CD8-positive, alpha-beta memory T cell (primary cell): Measurements from ENCODE around the gene STARD13. TPM values are rescaled to one million over a fixed set of nuclear protein-coding genes. Genes with fewer than 3 reads are reported as not detected.
"Not testable (repeated sequence)": the region's sequence is repeated elsewhere in the genome, so short reads cannot be mapped to it uniquely, and the experiment has no call there.

Source experiments
- CTCF ChIA-PET: fragments of 350-600 bp; sonication (Branson Sonifier 250); formaldehyde crosslinking; loops from one replicate; lab custom pipeline; 2021; ENCODE audit warnings: antibody characterized with exemption; lab: Charles Lee
- POLR2A ChIA-PET: fragments of 350-600 bp; sonication (Branson Sonifier 250); formaldehyde crosslinking; loops from one replicate; lab custom pipeline; 2021; ENCODE audit warnings: antibody characterized with exemption; lab: Charles Lee
- DNase-seq, 5 donors: peaks; one replicate each; pipeline versions ENCODE4 v3.0.0 to v3.0.0-alpha.2; 2020 to 2022; ENCODE audit warnings: mixed read lengths in 1 of 5
- H3K27ac ChIP-seq: one replicate; pipeline ENCODE4 v1.7.0; 2013; ENCODE audit warnings: low read depth, mild to moderate bottlenecking, low read length, moderate library complexity
- H3K27me3 ChIP-seq: 2 replicates; pipeline ENCODE4 v1.7.0; 2013; ENCODE audit warnings: low read length, mild to moderate bottlenecking; ENCODE audit not compliant: insufficient read depth, poor library complexity, severe bottlenecking
- H3K36me3 ChIP-seq: 2 replicates; pipeline ENCODE4 v1.7.0; 2013; ENCODE audit warnings: mild to moderate bottlenecking, low read length, moderate library complexity; ENCODE audit not compliant: insufficient read depth
- H3K4me1 ChIP-seq: 2 replicates; pipeline ENCODE4 v1.7.0; 2013; ENCODE audit warnings: mild to moderate bottlenecking, low read length, moderate library complexity; ENCODE audit not compliant: insufficient read depth
- H3K4me3 ChIP-seq: 2 replicates; pipeline ENCODE4 v1.7.0; 2013; ENCODE audit warnings: mild to moderate bottlenecking, low read length
- H3K9me3 ChIP-seq: 2 replicates; pipeline ENCODE4 v1.7.0; 2013; ENCODE audit warnings: mild to moderate bottlenecking, low read length
- H3K27ac Mint-ChIP-seq, 8 donors: one replicate each; pipeline ENCODE4 v1.8.0; 2020 to 2021; ENCODE audit warnings: mixed read lengths in 8 of 8, mild to moderate bottlenecking in 6 of 8, inconsistent platforms in 3 of 8, moderate library complexity in 3 of 8
- H3K27me3 Mint-ChIP-seq, 2 donors: one replicate each; pipeline ENCODE4 v1.8.0; 2020 to 2021; ENCODE audit warnings: mixed read lengths in 2 of 2, mild to moderate bottlenecking in 1 of 2, moderate library complexity in 1 of 2
- H3K36me3 Mint-ChIP-seq, 3 donors: one replicate each; pipeline ENCODE4 v1.8.0; 2020 to 2021; ENCODE audit warnings: mixed read lengths in 3 of 3, inconsistent platforms in 1 of 3, mild to moderate bottlenecking in 1 of 3
- H3K4me1 Mint-ChIP-seq, 3 donors: one replicate each; pipeline ENCODE4 v1.8.0; 2020 to 2021; ENCODE audit warnings: mixed read lengths in 3 of 3, inconsistent platforms in 1 of 3, mild to moderate bottlenecking in 1 of 3
- H3K4me3 Mint-ChIP-seq, 7 donors: one replicate each; pipeline ENCODE4 v1.8.0; 2020 to 2021; ENCODE audit warnings: mixed read lengths in 7 of 7, mild to moderate bottlenecking in 6 of 7, moderate library complexity in 4 of 7, inconsistent platforms in 2 of 7
- H3K9me3 Mint-ChIP-seq, 5 donors: one replicate each; pipeline ENCODE4 v1.8.0; 2020 to 2022; ENCODE audit warnings: mixed read lengths in 5 of 5, mild to moderate bottlenecking in 3 of 5, moderate library complexity in 2 of 5, inconsistent platforms in 1 of 5
- polyA plus RNA-seq: library from polyadenylated mRNA; unstranded; fragments of 300-500 nt; fragmentation: Illumina TruSeq; gene quantifications from one replicate; pipeline ENCODE4 v1.2.3, GENCODE V29; 2021
- total RNA-seq, 2 experiments: library from RNA; stranded (reverse); gene quantifications; one replicate each; pipeline ENCODE4 v1.2.3, GENCODE V29; 2021

The STARD13 gene
- total and polyA plus RNA-seq, 3 experiments from 2014 or later: 0.40 to 0.48 TPM; not detected in 1

DNA sequence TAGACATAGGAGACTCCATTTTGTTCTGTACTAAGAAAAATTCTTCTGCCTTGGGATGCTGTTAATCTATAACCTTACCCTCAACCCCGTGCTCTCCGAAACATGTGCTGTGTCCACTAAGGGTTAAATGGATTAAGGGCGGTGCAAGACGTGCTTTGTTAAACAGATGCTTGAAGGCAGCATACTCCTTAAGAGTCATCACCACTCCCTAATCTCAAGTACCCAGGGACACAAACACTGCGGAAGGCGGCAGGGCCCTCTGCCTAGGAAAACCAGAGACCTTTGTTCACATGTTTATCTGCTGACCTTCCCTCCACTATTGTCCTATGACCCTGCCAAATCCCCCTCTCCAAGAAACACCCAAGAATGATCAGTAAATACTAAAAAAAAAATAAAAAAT, 43.2 kb downstream of the STARD13 start:
- H3K36me3 Mint-ChIP-seq, H3K9me3 Mint-ChIP-seq, H3K36me3 ChIP-seq, H3K27ac ChIP-seq, H3K4me3 ChIP-seq, DNase-seq, H3K4me1 Mint-ChIP-seq, POLR2A ChIA-PET, H3K27me3 ChIP-seq, H3K27ac Mint-ChIP-seq, CTCF ChIA-PET, H3K9me3 ChIP-seq, H3K4me3 Mint-ChIP-seq, H3K4me1 ChIP-seq: not testable (repeated sequence)
- peaks cover 10 to 23% of the 10 kb centered on the region in 2 donors for H3K27me3 Mint-ChIP-seq

DNA sequence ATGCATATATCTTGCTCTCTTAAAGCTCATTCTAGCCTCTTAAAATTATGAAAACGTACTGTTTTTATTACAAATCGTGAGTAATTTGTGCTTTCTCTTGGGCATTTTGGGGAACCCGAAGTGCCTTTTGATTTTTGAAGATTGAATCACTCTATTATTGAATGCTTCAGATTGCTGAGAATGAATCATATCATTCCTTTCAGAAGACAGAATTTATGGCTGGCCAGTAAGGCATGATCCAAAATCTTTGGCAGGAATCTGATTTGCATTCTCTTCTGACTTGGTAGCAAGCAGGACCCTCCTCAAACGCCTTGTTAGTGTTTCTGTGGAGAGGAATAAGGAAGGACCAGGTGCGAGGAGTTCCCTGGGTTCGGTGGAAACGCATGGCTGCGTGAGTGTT, 49.5 kb downstream of the STARD13 start:
- no peak overlapping the region for H3K27ac Mint-ChIP-seq
- H3K27ac ChIP-seq: no peak overlapping the region
- peaks cover 1% of the 10 kb centered on the region for H3K27me3 ChIP-seq
- DNase-seq: no peak
- H3K4me3 ChIP-seq: no peak overlapping the region
- H3K4me1 Mint-ChIP-seq: no peaks in the 10 kb centered on the region
- H3K36me3 Mint-ChIP-seq: peaks cover 0 to 3% (median 2%) of the 10 kb centered on the region in 3 donors
- no peaks in the 10 kb centered on the region for H3K9me3 ChIP-seq
- H3K27me3 Mint-ChIP-seq: peaks cover 8 to 10% of the 10 kb centered on the region in 2 donors
- POLR2A ChIA-PET: no interaction called here
- no peaks in the 10 kb centered on the region for H3K4me1 ChIP-seq
- no peaks in the 10 kb centered on the region for H3K36me3 ChIP-seq
- H3K9me3 Mint-ChIP-seq: peaks cover 0 to 11% (median 9%) of the 10 kb centered on the region in 5 donors
- CTCF ChIA-PET: no interaction called here
- H3K4me3 Mint-ChIP-seq: no peak overlapping the region

DNA sequence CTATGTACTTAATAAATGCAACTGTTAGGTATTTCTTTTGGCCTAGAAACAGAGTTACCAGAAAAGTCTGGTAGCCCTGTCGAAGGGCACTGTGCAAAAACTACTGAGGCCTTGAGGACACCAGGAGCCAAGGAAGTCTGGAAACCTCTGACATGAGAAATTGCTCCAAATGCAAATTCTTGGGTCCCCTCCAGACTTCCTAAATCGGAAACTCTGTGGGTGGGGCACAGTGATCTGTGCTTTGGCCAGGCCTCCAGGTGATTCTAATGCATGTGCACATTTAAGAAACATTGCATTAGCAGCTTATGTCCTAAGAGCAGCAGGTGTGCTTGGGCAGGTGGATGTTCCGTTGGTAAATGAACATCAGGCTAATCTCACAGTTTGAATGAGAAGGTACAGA, 50.0 kb downstream of the STARD13 start:
- Histone ChIP-seq H3K4me3 (no peak overlapping the region), H3K27me3 (no peaks in the 10 kb centered on the region), H3K4me1 (no peaks in the 10 kb centered on the region), H3K27ac (no peak overlapping the region), H3K9me3 (no peaks in the 10 kb centered on the region), H3K36me3 (no peaks in the 10 kb centered on the region)
- ChIA-PET POLR2A (no interaction called here), CTCF (no interaction called here)
- Mint-ChIP-seq H3K36me3 (peaks cover 0 to 3% (median 2%) of the 10 kb centered on the region in 3 donors), H3K4me1 (no peaks in the 10 kb centered on the region), H3K4me3 (no peak overlapping the region), H3K9me3 (peaks cover 0 to 11% (median 9%) of the 10 kb centered on the region in 5 donors), H3K27me3 (peaks cover 8 to 10% of the 10 kb centered on the region in 2 donors), H3K27ac (no peak overlapping the region)
- no peak for DNase-seq

DNA sequence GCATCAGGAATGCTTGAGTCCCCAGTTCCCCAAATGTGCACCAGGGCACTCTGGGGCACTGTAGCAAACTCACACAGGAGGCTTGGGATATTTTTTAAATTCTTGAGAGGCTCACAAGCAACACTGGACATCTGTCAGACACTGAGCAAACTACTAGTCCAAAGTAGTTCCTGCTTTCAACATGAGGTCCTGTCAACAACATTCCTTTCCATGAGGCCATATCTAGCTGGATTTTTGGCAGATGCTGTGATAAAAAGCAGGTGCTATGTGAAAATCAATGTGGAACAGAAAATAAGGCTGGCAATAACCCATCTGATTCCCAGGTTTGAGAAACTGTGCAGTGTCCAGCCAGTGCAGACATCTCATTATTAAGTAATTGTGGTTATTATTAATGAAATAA, 50.5 kb downstream of the STARD13 start:
- Mint-ChIP-seq H3K4me3 (no peak overlapping the region), H3K4me1 (no peaks in the 10 kb centered on the region), H3K36me3 (peaks cover 0 to 3% (median 2%) of the 10 kb centered on the region in 3 donors), H3K9me3 (peaks cover 0 to 11% (median 9%) of the 10 kb centered on the region in 5 donors), H3K27me3 (peaks cover 8 to 9% of the 10 kb centered on the region in 2 donors), H3K27ac (no peak overlapping the region)
- Histone ChIP-seq H3K36me3 (no peaks in the 10 kb centered on the region), H3K4me1 (no peaks in the 10 kb centered on the region), H3K4me3 (no peak overlapping the region), H3K27ac (no peak overlapping the region), H3K27me3 (no peaks in the 10 kb centered on the region), H3K9me3 (no peaks in the 10 kb centered on the region)
- CTCF ChIA-PET: no interaction called here
- POLR2A ChIA-PET: no interaction called here
- no peak for DNase-seq

DNA sequence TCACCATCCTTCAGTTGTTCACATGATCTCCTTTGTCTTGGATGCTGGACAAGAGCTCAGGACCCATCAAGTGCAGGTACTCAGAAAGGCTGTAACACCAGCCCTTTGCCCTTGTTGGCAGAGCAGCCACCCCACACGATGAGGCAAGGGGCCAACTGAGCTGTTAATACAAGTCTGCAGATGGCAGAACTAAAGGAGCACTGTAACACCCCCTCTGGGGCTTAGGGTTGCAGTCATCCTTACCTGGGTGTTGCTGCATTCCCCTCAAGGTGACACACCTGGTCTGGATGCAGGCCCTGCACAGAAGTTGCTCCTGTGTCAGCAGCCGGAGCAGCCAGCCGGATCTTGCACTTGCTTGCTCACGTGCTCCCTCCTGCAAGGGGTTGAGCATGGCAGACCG, 52.0 kb downstream of the STARD13 start:
- H3K4me1 Mint-ChIP-seq: peaks cover 2 to 3% (median 2%) of the 10 kb centered on the region in 3 donors
- Histone ChIP-seq H3K27ac (no peak overlapping the region), H3K36me3 (no peaks in the 10 kb centered on the region), H3K27me3 (no peaks in the 10 kb centered on the region), H3K9me3 (no peaks in the 10 kb centered on the region), H3K4me3 (no peak overlapping the region), H3K4me1 (no peaks in the 10 kb centered on the region)
- peaks cover 0 to 3% (median 2%) of the 10 kb centered on the region in 3 donors for H3K36me3 Mint-ChIP-seq
- H3K9me3 Mint-ChIP-seq: peaks cover 0 to 11% (median 9%) of the 10 kb centered on the region in 5 donors
- H3K27ac Mint-ChIP-seq: no peak overlapping the region
- CTCF ChIA-PET: interaction anchor here (0.7 kb wide), 1 partner anchor 491 kb away, joined by 3 read pairs; no protein-coding TSS in a partner anchor
- H3K4me3 Mint-ChIP-seq: no peak overlapping the region
- POLR2A ChIA-PET: no interaction called here
- no peak for DNase-seq
- H3K27me3 Mint-ChIP-seq: peaks cover 0 to 8% of the 10 kb centered on the region in 2 donors

DNA sequence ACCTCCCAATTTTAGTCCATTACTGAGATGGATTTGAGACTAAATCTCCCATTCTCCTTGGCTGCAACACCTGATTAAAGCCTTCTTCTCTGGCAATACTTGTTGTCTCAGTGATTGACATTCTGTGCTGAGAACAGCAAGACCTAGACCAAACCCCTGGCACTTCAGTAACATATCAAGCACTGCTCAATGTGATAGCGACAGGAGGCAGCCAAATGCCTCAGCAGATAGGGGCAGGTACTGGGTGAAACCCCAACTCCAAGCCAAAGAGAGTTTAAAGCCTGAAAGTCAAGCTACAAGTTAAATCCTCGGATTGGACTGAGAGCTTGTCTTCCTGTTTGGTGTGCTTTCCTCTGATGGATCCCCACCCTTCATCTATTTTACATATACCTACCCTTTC, 52.7 kb downstream of the STARD13 start:
- DNase-seq: no peak
- H3K27ac ChIP-seq: no peak overlapping the region
- no peak overlapping the region for H3K4me3 ChIP-seq
- H3K9me3 ChIP-seq: no peaks in the 10 kb centered on the region
- Mint-ChIP-seq H3K4me1 (peaks cover 2 to 5% (median 4%) of the 10 kb centered on the region in 3 donors), H3K36me3 (peaks cover 0 to 3% (median 2%) of the 10 kb centered on the region in 3 donors), H3K27ac (no peak overlapping the region), H3K4me3 (no peak overlapping the region), H3K27me3 (peaks cover 0 to 7% of the 10 kb centered on the region in 2 donors), H3K9me3 (peaks cover 0 to 11% (median 9%) of the 10 kb centered on the region in 5 donors)
- H3K4me1 ChIP-seq: no peaks in the 10 kb centered on the region
- H3K36me3 ChIP-seq: no peaks in the 10 kb centered on the region
- no peaks in the 10 kb centered on the region for H3K27me3 ChIP-seq
- ChIA-PET POLR2A (no interaction called here), CTCF (no interaction called here)

DNA sequence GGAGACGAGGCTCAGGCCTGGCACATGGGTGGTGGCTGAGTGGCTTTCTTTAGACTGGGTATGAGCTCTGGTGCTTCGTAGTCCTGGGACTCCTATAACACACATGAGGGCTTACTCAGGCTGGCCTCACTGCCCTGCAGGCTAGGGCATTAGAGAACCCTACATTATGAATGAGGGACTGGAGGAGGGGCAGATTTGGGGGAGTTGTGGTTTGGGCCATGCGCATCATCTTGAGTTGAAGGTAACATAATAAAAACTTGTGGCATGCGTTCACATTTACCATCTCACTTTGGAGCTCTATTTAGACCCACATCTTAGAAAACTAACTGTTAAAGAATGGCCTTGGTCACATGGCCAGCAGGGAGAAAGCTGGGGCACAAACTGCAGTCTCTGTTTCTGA, 54.2 kb downstream of the STARD13 start:
- DNase-seq: no peak
- H3K4me1 Mint-ChIP-seq: peaks cover 2 to 5% (median 4%) of the 10 kb centered on the region in 3 donors
- H3K36me3 Mint-ChIP-seq: peaks cover 0 to 3% (median 2%) of the 10 kb centered on the region in 3 donors
- no peaks in the 10 kb centered on the region for H3K27me3 ChIP-seq
- H3K27ac Mint-ChIP-seq: no peak overlapping the region
- H3K27me3 Mint-ChIP-seq: peaks cover 4 to 5% of the 10 kb centered on the region in 2 donors
- H3K4me1 ChIP-seq: no peaks in the 10 kb centered on the region
- H3K4me3 Mint-ChIP-seq: no peak overlapping the region
- H3K9me3 ChIP-seq: no peaks in the 10 kb centered on the region
- H3K4me3 ChIP-seq: no peak overlapping the region
- CTCF ChIA-PET: interaction anchor here (0.8 kb wide), 1 partner anchor 493 kb away, joined by 3 read pairs; no protein-coding TSS in a partner anchor
- peaks cover 0 to 11% (median 9%) of the 10 kb centered on the region in 5 donors for H3K9me3 Mint-ChIP-seq
- POLR2A ChIA-PET: no interaction called here
- no peaks in the 10 kb centered on the region for H3K36me3 ChIP-seq
- no peak overlapping the region for H3K27ac ChIP-seq

DNA sequence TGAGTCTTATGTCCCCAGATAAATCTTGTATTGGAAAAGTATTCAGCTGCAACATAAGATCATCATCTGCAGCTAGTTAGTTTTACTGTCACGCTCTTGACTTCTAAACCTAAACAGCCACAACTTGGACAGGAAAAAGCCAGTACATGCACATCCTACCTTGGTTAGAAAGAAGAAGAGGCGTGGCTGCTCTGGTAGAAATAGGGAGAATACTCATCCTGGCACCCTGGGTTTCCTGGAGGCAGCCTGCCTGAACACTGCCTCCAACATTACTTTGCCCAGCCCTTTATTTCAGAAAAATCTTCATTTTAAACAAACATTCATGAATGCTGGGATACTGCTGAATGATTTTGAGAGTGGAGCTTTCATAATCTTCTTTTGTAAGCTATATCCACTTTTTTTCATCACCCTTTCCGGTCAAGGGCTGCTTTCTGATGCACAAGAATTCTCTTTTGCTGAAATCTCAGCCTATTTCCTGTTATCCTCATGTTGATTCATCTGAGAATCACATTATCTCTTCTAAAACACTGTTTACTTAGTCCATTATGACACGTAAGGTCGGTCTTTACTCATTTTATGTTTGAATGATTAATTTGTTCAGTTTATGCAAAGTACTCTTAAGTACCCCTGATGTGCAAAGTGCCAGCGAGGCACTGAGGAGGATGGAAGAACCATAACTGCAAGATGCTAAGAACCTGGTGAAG, 55.2 kb downstream of the STARD13 start:
- no peak overlapping the region for H3K27ac ChIP-seq
- H3K9me3 ChIP-seq: no peaks in the 10 kb centered on the region
- no peaks in the 10 kb centered on the region for H3K36me3 ChIP-seq
- no peaks in the 10 kb centered on the region for H3K4me1 ChIP-seq
- Mint-ChIP-seq H3K36me3 (peaks cover 0 to 3% (median 2%) of the 10 kb centered on the region in 3 donors), H3K9me3 (peaks cover 0 to 11% (median 9%) of the 10 kb centered on the region in 5 donors), H3K4me3 (no peak overlapping the region), H3K27me3 (peaks cover 4 to 5% of the 10 kb centered on the region in 2 donors), H3K27ac (no peak overlapping the region), H3K4me1 (peaks cover 2 to 5% (median 4%) of the 10 kb centered on the region in 3 donors)
- no peaks in the 10 kb centered on the region for H3K27me3 ChIP-seq
- no peak overlapping the region for H3K4me3 ChIP-seq
- CTCF ChIA-PET: interaction anchor here (0.8 to 4.8 kb wide), 3 partner anchors 10 to 494 kb away, joined by 3 to 49 read pairs (median 3); no protein-coding TSS in a partner anchor
- POLR2A ChIA-PET: no interaction called here
- DNase-seq: no peak
